HepG2 (cell line): ENCODE measurements around the gene MAP4K3. TPM values are rescaled to one million over a fixed set of nuclear protein-coding genes. Genes with fewer than 3 reads are reported as not detected.

ENCODE experiments used
- ASH2L ChIP-seq: fragments of 300-600, 200-600 bp; sonication (generic); IDR thresholded peaks from 2 replicates; pipeline ENCODE4 v1.7.0; 2017; ENCODE audit warnings: low read depth, mild to moderate bottlenecking, moderate library complexity, mixed read lengths, low read length; ENCODE audit not compliant: insufficient read length
- ATF5 ChIP-seq: sonication (generic); formaldehyde crosslinking; IDR thresholded peaks from 2 replicates; pipeline ENCODE4 v1.4.0; 2020; ENCODE audit warnings: mild to moderate bottlenecking, low read depth, missing genetic modification reagents
- CBX5 ChIP-seq: sonication (generic); formaldehyde crosslinking; IDR thresholded peaks from 2 replicates; pipeline ENCODE4 v1.4.0; 2020; ENCODE audit warnings: missing genetic modification reagents, borderline replicate concordance
- GABPB1 ChIP-seq: IDR thresholded peaks from 2 replicates; pipeline ENCODE4 v1.6.1; 2016; ENCODE audit warnings: mild to moderate bottlenecking, missing genetic modification reagents, moderate library complexity, missing compliant biosample characterization
- MTA3 ChIP-seq: sonication (generic); formaldehyde crosslinking; IDR thresholded peaks from 2 replicates; pipeline ENCODE4 v1.4.0; 2020; ENCODE audit warnings: missing genetic modification reagents
- PRPF4 ChIP-seq: fragments of 200-400 bp; formaldehyde crosslinking; IDR thresholded peaks from 2 replicates; pipeline ENCODE4 v1.6.1; 2016; ENCODE audit warnings: low read length, low read depth; ENCODE audit not compliant: poor library complexity, severe bottlenecking
- SMC3 ChIP-seq: IDR thresholded peaks from 2 replicates; pipeline ENCODE4 v1.6.1; 2011; ENCODE audit warnings: low read length, improper control_type of control experiment
- SNAPC2 ChIP-seq: sonication (generic); formaldehyde crosslinking; IDR thresholded peaks from 2 replicates; pipeline ENCODE4 v1.8.1; 2022; ENCODE audit warnings: mild to moderate bottlenecking, missing genetic modification reagents
- TARDBP ChIP-seq: sonication (generic); formaldehyde crosslinking; IDR thresholded peaks from 2 replicates; pipeline ENCODE4 v1.8.0; 2022; ENCODE audit warnings: mild to moderate bottlenecking, missing genetic modification reagents
- TCF12 ChIP-seq, 2 experiments: fragments of 450-650 bp in 1 of 2; sonication (generic) in 1 of 2; formaldehyde crosslinking in 1 of 2; IDR thresholded peaks; 2 replicates each; pipeline versions ENCODE4 v1.6.1 to v1.8.0; 2017 to 2022; ENCODE audit warnings: antibody characterized with exemption in 1 of 2, mild to moderate bottlenecking in 1 of 2, missing genetic modification reagents in 1 of 2, moderate library complexity in 1 of 2
- ZNF280B ChIP-seq: sonication (generic); formaldehyde crosslinking; IDR thresholded peaks from 2 replicates; pipeline ENCODE4 v1.5.0; 2020; ENCODE audit warnings: missing genetic modification reagents, mild to moderate bottlenecking, borderline replicate concordance
- ZNF317 ChIP-seq: sonication (generic); formaldehyde crosslinking; IDR thresholded peaks from 2 replicates; pipeline ENCODE4 v1.5.0; 2020; ENCODE audit warnings: mild to moderate bottlenecking, missing genetic modification reagents
- ZNF607 ChIP-seq: sonication (generic); formaldehyde crosslinking; IDR thresholded peaks from 2 replicates; pipeline ENCODE4 v1.5.1; 2020; ENCODE audit warnings: missing genetic modification reagents, mild to moderate bottlenecking, borderline replicate concordance
- ZNF644 ChIP-seq: IDR thresholded peaks from 2 replicates; pipeline ENCODE4 v1.6.1; 2016; ENCODE audit warnings: low read depth
- ZNF747 ChIP-seq: sonication (generic); formaldehyde crosslinking; IDR thresholded peaks from 2 replicates; pipeline ENCODE4 v1.8.1; 2023; ENCODE audit warnings: missing genetic modification reagents, mild to moderate bottlenecking, borderline replicate concordance
- polyA plus RNA-seq, 8 experiments: library from polyadenylated mRNA; depleted of rRNA in 3 of 8; stranded (reverse) in 7 of 8; unstranded in 1 of 8; fragments of >200 nt; fragmentation: Illumina TruSeq in 4 of 8; extraction: Trizol in 4 of 8; gene quantifications; 2 replicates each; pipeline versions ENCODE4 v1.2.1 to v1.2.3, GENCODE V29; 2011 to 2016; ENCODE audit warnings: low read depth in 4 of 8, missing spikeins in 1 of 8, mixed read lengths in 1 of 8; ENCODE audit not compliant: insufficient read depth in 1 of 8
- total RNA-seq, 5 experiments: library from RNA; depleted of rRNA; stranded (reverse); fragments of >200 nt; fragmentation: Illumina TruSeq; extraction: Trizol; gene quantifications; 2 replicates each; pipeline ENCODE4 v1.2.3, GENCODE V29; 2016; ENCODE audit warnings: low read depth in 1 of 5
- TF ChIP-seq, protein P1 (sequence below): sonication (generic); formaldehyde crosslinking; IDR thresholded peaks from 2 replicates; pipeline ENCODE4 v1.5.0; 2020; ENCODE audit warnings: mild to moderate bottlenecking, missing genetic modification reagents
- TF ChIP-seq, protein P2 (sequence below): sonication (generic); formaldehyde crosslinking; IDR thresholded peaks from 2 replicates; pipeline ENCODE4 v1.5.0; 2020; ENCODE audit warnings: mild to moderate bottlenecking, missing genetic modification reagents
- TF ChIP-seq, protein P3 (sequence below): sonication (generic); formaldehyde crosslinking; IDR thresholded peaks from 2 replicates; pipeline ENCODE4 v1.4.0; 2020; ENCODE audit warnings: missing genetic modification reagents, mild to moderate bottlenecking, borderline replicate concordance

Gene MAP4K3
- total and polyA plus RNA-seq, 2 of the 13 experiments (the other 11 are each of a cell fraction or from before 2014, with no cell fraction given): 45.9 to 53.2 TPM

GRCh38 chr2:39436592-39437521 is at the start of gene MAP4K3 (continued):
- TF ChIP-seq, protein P1, sequence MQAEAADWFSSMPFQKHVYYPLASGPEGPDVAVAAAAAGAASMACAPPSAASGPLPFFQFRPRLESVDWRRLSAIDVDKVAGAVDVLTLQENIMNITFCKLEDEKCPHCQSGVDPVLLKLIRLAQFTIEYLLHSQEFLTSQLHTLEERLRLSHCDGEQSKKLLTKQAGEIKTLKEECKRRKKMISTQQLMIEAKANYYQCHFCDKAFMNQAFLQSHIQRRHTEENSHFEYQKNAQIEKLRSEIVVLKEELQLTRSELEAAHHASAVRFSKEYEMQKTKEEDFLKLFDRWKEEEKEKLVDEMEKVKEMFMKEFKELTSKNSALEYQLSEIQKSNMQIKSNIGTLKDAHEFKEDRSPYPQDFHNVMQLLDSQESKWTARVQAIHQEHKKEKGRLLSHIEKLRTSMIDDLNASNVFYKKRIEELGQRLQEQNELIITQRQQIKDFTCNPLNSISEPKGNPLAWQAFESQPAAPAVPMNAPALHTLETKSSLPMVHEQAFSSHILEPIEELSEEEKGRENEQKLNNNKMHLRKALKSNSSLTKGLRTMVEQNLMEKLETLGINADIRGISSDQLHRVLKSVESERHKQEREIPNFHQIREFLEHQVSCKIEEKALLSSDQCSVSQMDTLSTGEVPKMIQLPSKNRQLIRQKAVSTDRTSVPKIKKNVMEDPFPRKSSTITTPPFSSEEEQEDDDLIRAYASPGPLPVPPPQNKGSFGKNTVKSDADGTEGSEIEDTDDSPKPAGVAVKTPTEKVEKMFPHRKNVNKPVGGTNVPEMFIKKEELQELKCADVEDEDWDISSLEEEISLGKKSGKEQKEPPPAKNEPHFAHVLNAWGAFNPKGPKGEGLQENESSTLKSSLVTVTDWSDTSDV (CRISPR knock-in tag): peak; percentile 71; the same call in 1 of the 2 replicates
- TF ChIP-seq MTA3 (CRISPR knock-in tag): no peak
- TF ChIP-seq PRPF4: no peak
- TF ChIP-seq, protein P2, sequence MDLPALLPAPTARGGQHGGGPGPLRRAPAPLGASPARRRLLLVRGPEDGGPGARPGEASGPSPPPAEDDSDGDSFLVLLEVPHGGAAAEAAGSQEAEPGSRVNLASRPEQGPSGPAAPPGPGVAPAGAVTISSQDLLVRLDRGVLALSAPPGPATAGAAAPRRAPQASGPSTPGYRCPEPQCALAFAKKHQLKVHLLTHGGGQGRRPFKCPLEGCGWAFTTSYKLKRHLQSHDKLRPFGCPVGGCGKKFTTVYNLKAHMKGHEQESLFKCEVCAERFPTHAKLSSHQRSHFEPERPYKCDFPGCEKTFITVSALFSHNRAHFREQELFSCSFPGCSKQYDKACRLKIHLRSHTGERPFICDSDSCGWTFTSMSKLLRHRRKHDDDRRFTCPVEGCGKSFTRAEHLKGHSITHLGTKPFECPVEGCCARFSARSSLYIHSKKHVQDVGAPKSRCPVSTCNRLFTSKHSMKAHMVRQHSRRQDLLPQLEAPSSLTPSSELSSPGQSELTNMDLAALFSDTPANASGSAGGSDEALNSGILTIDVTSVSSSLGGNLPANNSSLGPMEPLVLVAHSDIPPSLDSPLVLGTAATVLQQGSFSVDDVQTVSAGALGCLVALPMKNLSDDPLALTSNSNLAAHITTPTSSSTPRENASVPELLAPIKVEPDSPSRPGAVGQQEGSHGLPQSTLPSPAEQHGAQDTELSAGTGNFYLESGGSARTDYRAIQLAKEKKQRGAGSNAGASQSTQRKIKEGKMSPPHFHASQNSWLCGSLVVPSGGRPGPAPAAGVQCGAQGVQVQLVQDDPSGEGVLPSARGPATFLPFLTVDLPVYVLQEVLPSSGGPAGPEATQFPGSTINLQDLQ (CRISPR knock-in tag): no peak
- TF ChIP-seq ATF5 (CRISPR knock-in tag): 0 out of 2 replicates have a peak, but pooled peaks have one; percentile 82
- TF ChIP-seq SNAPC2 (CRISPR knock-in tag): no peak
- peak; percentile 11; the same call in 1 of the 2 replicates for TF ChIP-seq ZNF747 (CRISPR knock-in tag)
- TF ChIP-seq TARDBP (CRISPR knock-in tag): peak; percentile 66; the same call in 1 of the 2 replicates
- peak; percentile 72 for TF ChIP-seq GABPB1 (CRISPR knock-in tag)
- TF ChIP-seq ZNF607 (CRISPR knock-in tag): 0 out of 2 replicates have a peak, but pooled peaks have one; percentile 76
- TF ChIP-seq CBX5: peak; percentile 17; the same call in 1 of the 2 replicates
- TF ChIP-seq ZNF280B: no peak
- no peak for TF ChIP-seq ZNF644 (CRISPR knock-in tag)
- peak; percentile 69; the same call in 1 of the 2 replicates for TF ChIP-seq ZNF317 (CRISPR knock-in tag)
- no peak for TF ChIP-seq TCF12 (IDR thresholded peaks at IDR 0.05)
- TF ChIP-seq TCF12 (CRISPR knock-in tag; IDR thresholded peaks at IDR 0.05): peak; percentile 70
- TF ChIP-seq SMC3: no peak
- peak; percentile 92 for TF ChIP-seq ASH2L
- TF ChIP-seq, protein P3, sequence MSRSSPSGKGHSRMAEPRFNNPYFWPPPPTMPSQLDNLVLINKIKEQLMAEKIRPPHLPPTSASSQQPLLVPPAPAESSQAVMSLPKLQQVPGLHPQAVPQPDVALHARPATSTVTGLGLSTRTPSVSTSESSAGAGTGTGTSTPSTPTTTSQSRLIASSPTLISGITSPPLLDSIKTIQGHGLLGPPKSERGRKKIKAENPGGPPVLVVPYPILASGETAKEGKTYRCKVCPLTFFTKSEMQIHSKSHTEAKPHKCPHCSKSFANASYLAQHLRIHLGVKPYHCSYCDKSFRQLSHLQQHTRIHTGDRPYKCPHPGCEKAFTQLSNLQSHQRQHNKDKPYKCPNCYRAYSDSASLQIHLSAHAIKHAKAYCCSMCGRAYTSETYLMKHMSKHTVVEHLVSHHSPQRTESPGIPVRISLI (CRISPR knock-in tag): peak; percentile 10; the same call in 1 of the 2 replicates
